GM19467 (cell line): Measurements from ENCODE around the gene DCAF10.
"Not testable (repeated sequence)": the region's sequence is repeated elsewhere in the genome, so short reads cannot be mapped to it uniquely, and the experiment has no call there.

Experiments
- ATAC-seq: cut with Tn5 transposase; IDR thresholded peaks from one replicate; pipeline ENCODE4 v1.9.1; 2021; ENCODE audit warnings: mild to moderate bottlenecking, moderate library complexity; ENCODE audit not compliant: unreplicated experiment

The DCAF10 gene

DNA sequence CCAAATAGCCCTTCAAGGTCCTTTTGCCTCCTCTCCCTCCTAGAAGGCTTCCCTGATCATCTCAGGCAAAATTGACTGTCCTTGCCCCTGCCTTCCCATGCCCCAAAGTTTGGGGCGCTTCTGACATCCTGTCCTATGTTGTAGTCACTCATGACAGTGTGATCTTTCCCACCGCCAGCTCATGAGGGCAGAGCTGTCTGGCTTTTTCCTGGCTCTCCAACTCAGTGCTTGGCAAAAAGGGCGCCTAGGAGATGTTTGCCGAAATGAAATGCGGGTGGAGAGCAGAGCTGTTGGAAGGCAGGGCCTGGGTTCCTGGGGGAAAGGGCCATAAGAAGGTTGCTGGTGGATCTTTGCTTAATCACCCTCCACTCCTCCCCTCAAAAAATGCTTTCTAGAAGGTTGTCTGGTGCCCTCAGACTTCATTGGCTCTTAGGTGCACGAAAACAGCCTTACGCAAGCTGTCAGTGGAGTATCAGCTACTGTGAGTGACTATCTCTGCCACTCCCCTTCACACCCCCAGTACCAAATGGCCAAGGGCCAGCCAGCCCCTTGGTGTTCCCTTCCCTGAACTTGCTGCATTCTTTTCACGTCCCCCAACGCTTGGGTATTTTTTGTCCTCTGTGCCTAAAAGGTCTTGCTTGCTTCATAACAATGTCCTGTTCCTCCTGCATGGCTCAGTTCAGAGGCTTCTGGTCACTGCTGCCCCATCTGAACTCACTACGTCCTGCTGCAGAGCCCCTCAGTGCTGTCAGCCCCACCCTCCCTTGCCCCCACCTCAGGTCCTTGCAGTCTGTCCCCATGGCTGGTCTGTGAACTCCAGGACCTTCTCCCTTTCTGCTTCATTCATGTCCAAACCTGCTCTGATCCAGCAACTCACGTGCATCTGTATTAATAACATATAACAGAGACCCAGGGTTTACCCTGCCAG is 106.0 kb downstream of the DCAF10 start:
- ATAC-seq: no peak

DNA sequence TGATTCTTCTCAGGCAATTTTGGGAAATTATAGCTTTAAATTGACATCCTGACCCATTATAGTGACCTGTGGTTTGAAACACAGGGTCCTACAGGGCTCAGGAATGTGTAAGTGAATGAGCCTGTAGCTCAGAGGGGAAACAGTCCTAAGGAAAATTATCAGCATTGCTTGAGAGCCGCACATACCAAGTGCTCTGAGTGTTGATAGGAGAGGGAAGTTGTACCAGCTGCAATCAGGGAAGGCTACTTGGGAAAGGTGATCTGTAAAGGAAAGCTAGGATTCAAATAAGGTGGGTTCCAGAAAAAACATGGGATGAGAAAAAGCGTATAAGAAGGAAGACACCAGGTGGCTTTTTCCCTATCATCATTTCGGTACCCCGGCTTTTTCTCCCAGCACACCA is 107.7 kb downstream of the DCAF10 start:
- no peak for ATAC-seq

- no peak for ATAC-seq
Observed at GRCh38 chr9:37908698-37909186, 108.1 kb downstream of the DCAF10 start.

- no peak for ATAC-seq
Observed at GRCh38 chr9:37909326-37909725, 108.7 kb downstream of the DCAF10 start.

DNA sequence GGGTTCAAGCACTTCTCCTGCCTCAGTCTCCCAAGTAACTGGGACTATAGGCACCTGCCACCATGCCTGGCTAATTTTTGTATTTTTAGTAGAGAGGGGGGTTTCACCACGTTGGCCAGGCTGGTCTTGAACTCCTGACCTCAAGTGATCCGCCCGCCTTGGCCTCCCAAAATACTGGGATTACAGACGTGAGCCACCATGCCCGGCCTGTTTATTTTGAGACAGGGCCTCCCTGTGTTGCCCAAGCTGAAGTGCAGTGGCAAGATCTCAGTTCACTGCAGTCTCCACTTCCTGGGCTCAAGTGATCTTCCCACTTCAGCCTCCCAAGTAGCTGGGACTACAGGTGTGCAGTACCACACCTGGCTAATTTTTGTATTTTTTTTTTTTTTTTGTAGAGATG is 109.2 kb downstream of the DCAF10 start:
- not testable (repeated sequence) for ATAC-seq

GRCh38 chr9:37910271-37910670 is 109.7 kb downstream of the DCAF10 start:
- no peak for ATAC-seq

- ATAC-seq: no peak
Observed at GRCh38 chr9:37911271-37911681, 110.7 kb downstream of the DCAF10 start.

DNA sequence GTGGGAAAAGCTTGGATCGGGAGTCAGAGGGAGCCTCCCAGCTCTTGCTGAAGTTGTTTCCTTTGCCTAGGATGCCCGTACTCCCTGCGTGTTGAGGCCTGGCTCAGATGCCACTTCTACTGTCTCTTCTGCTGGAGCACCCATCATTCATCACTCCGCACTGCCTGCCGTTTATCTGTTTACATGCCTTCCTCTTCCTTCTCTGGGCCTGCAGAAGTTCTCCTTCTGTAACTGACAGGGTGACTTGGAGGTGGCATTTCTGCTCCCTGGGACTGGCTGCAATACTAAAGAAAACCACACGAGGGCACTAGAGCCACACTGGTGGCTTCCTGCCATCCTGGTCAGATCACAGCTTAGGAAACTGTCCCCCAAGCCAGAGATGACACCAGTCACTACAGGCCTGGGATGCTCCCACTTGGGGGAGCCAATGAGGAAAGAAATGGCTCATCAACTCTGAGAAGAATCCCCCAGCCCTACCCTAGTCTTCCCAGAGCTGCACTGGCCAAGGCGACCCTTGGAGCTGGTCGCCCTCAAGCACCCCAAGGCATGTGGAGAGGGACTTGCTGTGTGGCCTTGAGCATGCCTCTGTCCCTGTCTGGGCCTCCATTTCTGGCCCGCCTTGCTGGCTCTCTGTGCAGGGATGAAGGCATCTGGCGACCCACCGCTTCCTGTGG is 113.0 kb downstream of the DCAF10 start:
- ATAC-seq: no peak

- no peak for ATAC-seq
Observed at GRCh38 chr9:37914154-37914551, 113.6 kb downstream of the DCAF10 start.

DNA sequence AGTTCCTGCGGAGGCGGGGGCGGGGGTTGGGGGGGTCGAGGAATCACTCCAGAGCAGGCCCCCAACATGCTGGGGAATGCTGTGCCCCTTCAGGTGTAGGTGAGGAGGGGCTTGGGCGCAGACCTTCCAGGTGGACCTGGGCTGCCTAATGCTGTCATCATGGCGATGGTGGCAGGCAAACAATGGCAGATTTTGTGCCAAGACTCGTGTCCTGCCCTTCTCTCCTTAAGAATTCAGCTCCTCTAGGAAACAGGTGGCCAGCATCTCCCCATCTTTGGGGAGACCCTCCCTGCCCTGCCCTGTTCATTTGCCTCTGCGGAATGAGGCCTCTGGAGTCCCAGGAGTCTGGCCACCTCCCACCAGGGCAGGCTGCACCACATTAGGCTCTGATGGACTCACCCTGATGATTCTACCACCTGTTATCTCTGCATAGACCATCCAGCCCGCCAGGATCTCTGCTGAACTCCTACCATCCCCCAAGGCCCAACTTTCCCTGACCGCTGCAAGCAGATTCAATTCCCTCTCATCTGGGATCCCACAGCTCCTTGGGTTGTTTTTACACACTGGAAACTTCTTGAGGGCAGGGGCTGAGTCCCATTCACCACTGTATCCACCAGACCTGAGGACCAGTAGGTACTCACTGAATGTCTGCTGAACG is 114.2 kb downstream of the DCAF10 start:
- no peak for ATAC-seq

- ATAC-seq: no peak
Observed at GRCh38 chr9:37915911-37916470, 115.4 kb downstream of the DCAF10 start.

- ATAC-seq: no peak
Observed at GRCh38 chr9:37916471-37917312, 116.1 kb downstream of the DCAF10 start.
